Fibroblast of the conjunctiva (primary cell): Measurements from ENCODE around the gene ERF.

Source experiments
- DNase-seq: peaks from one replicate; pipeline ENCODE4 v3.0.0-alpha.2; 2010; ENCODE audit warnings: low read depth

Gene ERF

DNA sequence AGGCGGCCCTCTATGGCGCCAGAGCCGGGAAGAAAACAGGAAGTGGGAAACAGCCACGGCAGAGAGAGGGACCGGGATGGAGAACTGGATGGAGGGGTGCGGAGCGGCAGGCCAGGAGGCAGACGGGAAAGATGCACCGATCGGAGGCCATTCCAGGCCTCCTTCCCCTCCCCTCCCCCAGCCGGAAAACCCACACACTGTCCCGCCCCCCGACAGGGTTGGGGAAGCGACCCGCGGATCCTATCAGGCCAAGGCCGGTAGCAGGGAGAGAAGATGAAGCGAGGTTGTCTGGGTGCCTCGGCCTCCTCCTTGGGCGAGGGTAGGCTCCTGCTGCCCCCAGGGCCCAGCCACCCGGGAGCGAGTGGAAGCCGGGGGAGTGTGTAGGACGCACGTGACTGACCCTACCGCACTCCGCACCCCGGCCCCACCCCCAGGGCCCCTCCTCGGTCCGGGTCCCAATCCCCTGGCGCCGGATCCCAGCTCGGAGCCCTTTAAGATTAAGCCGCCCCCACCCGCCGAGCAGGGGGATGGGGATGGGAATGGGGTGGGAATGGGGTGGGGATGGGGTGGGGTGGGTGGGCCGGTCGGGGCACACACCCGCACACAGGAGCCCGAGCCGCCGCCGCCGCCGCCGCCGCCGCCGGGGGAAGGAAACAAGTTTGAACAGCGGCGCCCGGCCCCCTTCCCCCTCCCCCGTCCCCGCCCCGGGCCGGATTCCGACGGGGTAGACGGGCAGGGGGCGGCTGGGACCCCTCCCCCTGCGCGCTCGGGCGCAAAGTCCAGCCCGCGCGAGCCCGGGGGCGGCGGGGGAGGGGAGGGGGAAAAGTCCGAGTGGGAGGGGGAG is 1.5 kb downstream of the ERF start:
- DNase-seq, result no peak

DNA sequence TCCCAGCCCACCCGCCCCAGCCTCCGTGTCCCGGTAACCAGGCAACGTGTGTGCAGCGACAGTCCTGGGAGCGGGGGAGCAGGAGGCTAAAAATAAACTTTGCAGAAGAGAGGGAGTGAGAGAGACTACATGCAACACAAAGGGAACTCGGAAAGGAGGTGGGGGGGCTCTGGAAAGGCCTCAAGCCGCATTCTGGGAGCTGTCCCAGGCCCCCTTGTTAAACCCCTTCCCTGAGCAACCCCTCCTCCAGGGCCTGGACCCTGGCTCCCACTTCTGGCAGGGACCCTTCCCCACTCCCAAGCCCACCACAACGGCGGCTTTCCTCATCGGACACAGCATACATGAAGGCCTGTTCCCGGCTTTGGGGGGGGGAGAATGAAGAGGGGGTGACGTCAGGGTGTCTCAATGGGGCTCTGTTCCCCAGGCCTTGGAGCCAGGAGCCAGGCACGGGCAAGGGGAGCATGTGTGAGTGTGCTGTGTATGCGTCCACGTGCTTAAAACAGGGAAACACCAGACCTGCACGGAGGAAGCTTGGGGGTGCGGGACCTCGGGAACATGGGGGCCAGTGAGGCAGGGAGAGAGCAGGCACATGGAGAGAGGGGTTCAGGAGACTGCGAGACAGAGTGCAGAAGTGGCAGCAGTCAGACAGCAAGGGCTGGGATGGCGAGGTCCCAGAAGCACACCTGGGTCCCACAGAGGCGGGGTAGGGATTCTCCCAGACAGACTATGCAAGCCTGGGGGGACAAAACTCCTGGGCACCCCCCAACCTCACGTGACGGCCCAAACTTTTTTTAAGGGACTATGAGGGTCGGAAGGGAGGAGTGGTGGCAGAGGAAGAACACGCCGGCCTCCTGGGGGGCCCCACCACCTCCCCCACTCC is 2.3 kb downstream of the ERF start:
- DNase-seq, result no peak

- no peak for DNase-seq
Observed at GRCh38 chr19:42251572-42252358, 3.2 kb downstream of the ERF start.

DNA sequence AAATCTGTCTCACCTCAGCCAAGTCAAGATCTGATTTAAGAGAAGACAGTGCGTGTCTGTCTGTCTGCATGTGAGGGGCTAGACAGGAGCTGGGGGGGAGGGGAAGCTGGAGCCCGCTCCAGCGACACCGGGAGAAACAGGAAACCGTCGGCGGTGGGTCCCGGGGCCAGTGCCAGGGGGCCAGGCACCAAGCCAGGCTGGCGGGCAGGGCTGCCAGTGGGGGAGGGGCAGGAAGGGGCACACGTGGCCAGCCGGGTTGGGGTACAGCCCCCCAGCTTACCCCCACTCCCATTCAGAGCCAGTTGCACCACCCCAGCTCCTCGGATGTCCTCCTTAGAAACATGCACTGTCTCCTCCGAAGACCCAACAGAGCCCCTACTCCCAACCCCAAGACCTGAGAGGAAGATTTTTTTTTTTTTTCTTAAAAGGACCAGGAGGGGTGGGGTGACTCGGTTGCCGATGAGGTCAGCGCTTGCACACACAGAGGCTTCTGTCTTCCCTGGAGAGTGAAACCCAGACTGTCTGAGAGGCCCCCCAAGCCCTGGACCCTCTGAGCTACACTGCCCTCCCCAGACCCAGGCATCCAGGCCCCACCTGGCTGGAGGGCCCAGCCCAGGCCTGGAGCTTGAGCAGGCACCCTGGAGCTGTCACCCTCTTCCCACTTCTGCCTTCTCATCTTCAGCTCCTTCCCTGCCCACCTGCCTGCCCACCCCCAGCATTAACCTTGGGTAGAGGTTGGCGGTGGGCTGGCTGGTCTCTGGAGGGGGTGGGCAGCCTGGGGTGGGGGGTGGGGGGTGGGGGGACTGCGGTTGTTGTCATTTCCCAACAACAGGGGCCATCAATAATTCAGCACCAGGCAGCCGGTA is 4.0 kb downstream of the ERF start:
- DNase-seq, result no peak

GRCh38 chr19:42250183-42250665 is 4.7 kb downstream of the ERF start:
- no peak for DNase-seq

- DNase-seq, result no peak
Observed at GRCh38 chr19:42249769-42250168, 5.2 kb downstream of the ERF start.

GRCh38 chr19:42249149-42249750 is 5.7 kb downstream of the ERF start:
- DNase-seq, result no peak

DNA sequence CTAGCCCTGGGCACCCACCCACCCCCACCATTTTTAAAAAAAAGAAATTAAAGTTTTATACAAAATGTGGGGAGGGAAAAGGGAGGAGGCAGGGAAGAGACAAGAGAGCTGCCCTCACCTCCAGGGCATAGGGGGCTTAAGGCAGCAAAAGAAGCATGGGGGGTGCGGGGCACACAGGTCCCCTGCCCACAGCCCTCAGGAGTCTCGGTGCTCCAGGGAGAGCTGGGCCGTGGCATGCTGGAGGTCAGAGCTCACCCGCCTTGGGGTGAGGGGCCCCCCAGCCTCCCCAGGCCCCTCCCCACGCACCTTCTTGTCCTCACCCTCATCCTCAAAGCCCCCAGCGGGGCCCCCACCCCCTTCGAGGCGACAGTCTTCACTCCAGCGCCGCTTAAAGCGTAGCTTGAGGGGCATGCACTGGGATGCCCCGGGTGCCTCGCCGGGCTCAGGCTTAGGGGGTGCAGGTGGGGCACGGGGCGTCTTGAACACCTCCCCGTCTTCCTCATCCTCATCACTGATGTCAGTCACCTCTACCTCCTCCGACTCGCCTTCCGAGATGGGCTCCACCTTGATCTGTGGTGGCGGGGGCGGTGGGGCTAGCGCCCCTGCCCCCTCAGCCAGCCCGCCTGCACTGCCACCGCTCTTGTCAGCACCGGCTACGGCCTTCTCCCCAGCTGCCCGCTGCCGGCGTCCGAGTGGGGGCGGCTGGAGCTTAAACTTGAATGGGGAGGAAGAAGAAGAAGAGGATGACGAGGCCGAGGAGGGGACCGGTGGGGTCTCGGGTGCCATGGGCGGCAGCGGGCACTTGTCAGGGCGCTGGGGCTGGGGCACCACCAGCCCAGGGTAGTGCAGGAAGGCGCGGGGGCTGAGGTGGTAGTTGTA is 6.4 kb downstream of the ERF start:
- DNase-seq, result no peak

- no peak for DNase-seq
Observed at GRCh38 chr19:42247640-42248199, 7.2 kb downstream of the ERF start.

DNA sequence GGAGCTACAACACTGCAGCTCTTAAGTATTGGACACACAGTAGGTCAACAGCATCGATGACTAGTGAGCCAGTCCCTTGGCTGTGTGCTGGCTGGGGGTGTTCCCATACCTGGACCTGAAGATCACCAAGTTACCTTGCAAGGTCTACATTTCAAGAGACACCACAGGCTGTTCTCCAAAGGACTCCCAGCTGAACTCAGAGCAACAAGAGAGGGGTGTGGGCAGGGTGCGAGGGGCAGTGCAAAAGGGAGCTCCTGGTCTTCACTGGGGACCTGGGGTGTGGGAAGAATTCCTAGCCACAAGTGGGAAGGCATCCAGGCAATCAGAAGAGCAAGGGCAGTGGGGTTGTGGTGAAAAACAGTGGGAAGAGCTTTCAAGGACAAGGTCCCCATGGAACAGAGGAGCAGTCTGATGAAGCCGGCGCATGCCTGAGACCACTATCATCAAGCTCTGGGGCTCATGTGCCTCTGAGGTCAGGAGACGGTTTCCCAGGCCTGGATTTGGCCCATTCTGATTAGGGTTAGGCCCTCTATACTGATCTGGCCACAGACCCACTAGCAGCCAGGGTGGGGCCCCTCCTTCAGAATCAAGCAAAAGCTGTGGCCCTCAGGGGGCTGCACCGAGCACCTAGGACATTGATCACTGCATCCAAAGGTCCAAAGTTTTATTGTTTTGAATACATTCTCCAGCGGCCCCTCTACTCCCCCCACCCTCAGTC is 7.8 kb downstream of the ERF start:
- DNase-seq, result no peak

GRCh38 chr19:42246143-42246921 is 8.6 kb downstream of the ERF start:
- DNase-seq, result peak; percentile 60

DNA sequence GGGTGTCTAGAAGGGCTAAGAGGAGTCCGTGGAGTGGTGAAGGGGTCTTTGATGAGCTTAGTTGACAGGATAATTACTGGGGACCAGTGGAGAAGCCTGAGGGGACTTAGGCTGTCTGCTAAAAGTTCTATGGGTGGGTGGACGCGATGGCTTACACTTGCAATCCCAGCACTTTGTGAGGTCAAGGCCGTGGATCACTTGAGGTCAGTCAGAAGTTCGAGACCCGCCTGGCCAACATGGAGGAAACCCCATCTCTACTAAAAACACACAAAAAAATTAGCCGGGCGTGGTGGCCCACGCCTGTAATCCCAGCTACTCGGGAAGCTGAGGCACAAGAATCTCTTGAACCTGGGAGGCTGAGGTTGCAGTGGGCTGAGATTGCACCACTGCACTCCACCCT is 9.7 kb downstream of the ERF start:
- no peak for DNase-seq

GRCh38 chr19:42244347-42245220 is 10.3 kb downstream of the ERF start:
- DNase-seq, result peak; percentile 83

DNA sequence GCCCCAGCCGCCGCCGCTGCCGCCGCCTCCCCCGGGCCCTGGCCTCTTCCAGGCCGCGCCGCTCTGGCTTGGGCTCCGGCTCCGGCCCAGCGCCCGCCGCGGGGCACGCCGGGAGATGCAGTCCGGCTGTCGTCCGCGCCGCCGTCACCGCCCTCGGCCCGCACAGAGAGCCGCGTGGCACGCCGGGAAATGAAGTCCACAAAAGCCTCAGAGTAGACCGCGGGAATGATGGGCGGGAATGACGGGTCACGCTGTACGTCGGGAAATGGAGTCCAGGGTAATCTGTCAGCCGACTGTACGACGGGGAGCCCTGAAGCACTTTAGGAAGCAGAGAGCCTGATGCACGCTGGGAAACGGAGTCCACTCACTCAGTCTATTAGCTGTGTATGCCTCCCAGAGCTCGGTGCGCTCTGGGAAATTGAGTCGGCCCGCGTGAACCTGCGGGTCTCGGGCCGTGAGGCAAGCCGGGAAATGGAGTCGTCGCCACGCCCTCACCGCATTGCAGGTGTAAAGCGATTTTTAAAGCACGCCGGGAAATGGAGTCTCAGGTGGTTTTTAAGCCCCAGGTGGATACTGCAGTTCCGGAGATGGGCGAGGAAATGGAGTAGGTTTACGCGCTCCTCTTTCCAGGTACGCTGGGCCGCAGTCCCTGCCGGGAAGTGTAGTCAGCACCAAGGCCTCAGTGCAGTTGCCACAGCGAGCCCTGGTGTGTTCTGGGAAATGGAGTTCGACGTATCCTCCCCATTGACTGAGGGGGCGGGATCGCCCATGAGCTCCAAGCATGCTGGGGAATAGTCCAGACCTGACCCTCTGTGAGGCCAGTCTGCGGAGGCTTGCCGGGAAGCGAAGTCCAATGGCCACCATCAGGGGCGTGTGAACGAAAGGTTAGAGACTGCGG is 12.2 kb downstream of the ERF start, which contains the start of gene GSK3A:
GSK3A (minus strand) TSS at position 91 of the 898 bp plus-strand sequence. CDS start 137 bp downstream, outside the sequence.
- peak; percentile 99 for DNase-seq

DNA sequence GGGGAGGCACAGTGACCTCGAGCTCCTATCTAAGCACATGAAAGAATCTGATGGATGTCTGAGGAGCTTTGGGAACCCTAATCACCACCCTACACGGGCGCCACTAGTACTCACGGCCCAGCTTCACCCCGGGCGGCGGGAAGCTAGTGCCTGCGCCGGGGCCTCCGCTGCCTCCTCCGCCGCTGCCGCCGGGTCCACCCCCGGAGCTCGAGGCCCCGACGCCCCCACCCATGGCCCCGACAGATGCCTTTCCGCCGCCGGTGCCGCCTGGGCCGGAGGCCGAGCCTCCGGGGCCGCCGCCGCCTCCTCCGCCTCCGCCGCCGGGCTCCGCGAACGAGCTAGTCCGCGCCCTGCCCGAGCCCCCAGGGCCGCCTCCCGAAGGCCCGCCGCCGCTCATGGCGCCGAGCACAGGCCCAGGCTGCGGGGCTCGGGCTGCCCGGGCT is 12.8 kb downstream of the ERF start:
- no peak for DNase-seq

DNA sequence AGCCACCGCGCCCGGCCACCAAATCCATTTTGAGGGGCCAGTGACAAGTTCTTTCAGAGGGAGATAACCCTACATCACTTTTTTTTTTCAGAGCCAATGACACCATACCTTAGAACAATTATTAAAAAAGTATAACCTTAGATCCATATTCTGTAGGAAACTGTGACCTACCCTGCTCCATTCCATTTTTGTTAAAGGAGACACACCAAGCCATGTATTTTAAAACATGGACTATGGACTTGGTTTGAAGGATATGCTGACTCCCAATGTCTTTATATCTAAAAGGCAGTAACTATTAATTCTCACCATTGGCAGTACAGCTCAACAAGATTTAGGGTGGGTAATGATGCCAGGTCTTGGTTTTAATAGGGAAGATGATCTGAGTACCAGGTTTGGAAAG is 13.6 kb downstream of the ERF start:
- DNase-seq, result no peak
